Endodermal cell (in vitro differentiated cells): Measurements from ENCODE around the gene THBD. TPM values are rescaled to one million over a fixed set of nuclear protein-coding genes. Genes with fewer than 3 reads are reported as not detected.

ENCODE experiments used
- DNase-seq: peaks from one replicate; pipeline ENCODE4 v3.0.0-alpha.2; 2017
- H3K27ac ChIP-seq: 2 replicates; pipeline ENCODE4 v1.5.1; 2013; ENCODE audit warnings: mild to moderate bottlenecking, low read depth, low read length, moderate library complexity
- H3K27me3 ChIP-seq: 2 replicates; pipeline ENCODE4 v1.6.1; 2013; ENCODE audit warnings: mild to moderate bottlenecking, low read length, moderate library complexity; ENCODE audit not compliant: insufficient read depth, control insufficient read depth, poor library complexity, severe bottlenecking
- H3K36me3 ChIP-seq: 2 replicates; pipeline ENCODE4 v1.7.0; 2013; ENCODE audit warnings: mild to moderate bottlenecking, low read length, moderate library complexity; ENCODE audit not compliant: control insufficient read depth, insufficient read depth
- H3K4me1 ChIP-seq: one replicate; pipeline ENCODE4 v1.7.0; 2013; ENCODE audit warnings: low read length; ENCODE audit not compliant: control insufficient read depth, insufficient read depth
- H3K4me3 ChIP-seq: 2 replicates; pipeline ENCODE4 v1.5.1; 2013; ENCODE audit warnings: mild to moderate bottlenecking, low read length, moderate library complexity
- H3K9ac ChIP-seq: 2 replicates; pipeline ENCODE4 v1.6.1; 2013; ENCODE audit warnings: mild to moderate bottlenecking, low read length, moderate library complexity; ENCODE audit not compliant: poor library complexity, severe bottlenecking; ENCODE audit errors: extremely low read depth
- H3K9me3 ChIP-seq: 2 replicates; pipeline ENCODE4 v1.6.1; 2013; ENCODE audit warnings: mild to moderate bottlenecking, low read length, moderate library complexity; ENCODE audit not compliant: control insufficient read depth
- H3K27ac Mint-ChIP-seq: 2 replicates; pipeline ENCODE4 v1.8.0; 2020; ENCODE audit warnings: mixed read lengths
- H3K27me3 Mint-ChIP-seq: 2 replicates; pipeline ENCODE4 v1.8.0; 2021; ENCODE audit warnings: mild to moderate bottlenecking, mixed read lengths; ENCODE audit not compliant: insufficient read depth
- H3K36me3 Mint-ChIP-seq: 2 replicates; pipeline ENCODE4 v1.8.0; 2020; ENCODE audit warnings: low read depth, mixed read lengths
- H3K4me1 Mint-ChIP-seq: 2 replicates; pipeline ENCODE4 v1.8.0; 2020; ENCODE audit warnings: mixed read lengths
- H3K4me3 Mint-ChIP-seq: 2 replicates; pipeline ENCODE4 v1.8.0; 2020; ENCODE audit warnings: mild to moderate bottlenecking, moderate library complexity, mixed read lengths
- H3K9me3 Mint-ChIP-seq: 2 replicates; pipeline ENCODE4 v1.8.0; 2020; ENCODE audit warnings: mild to moderate bottlenecking, mixed read lengths
- whole genome bisulfite sequencing, 2 experiments: methylation state at CpG; one replicate each; pipeline versions ENCODE4 v1.1.5 to v1.1.7; 2013; ENCODE audit warnings: missing lambda C conversion rate in 2 of 2, mixed read lengths in 1 of 2; ENCODE audit not compliant: insufficient coverage in 1 of 2, insufficient read length in 1 of 2; 5-methylcytosine and 5-hydroxymethylcytosine counted together
- total RNA-seq, 2 donors: library from RNA; stranded (reverse); fragmentation: NEBNext Ultra II Directional in 1 of 2; extraction: Animal tissue kit (Norgen Biotek cat#: 25700) in 1 of 2; gene quantifications; 2 replicates in 1 of 2; 3 replicates in 1 of 2; pipeline ENCODE4 v1.2.1, GENCODE V29; 2021
- TF ChIP-seq, protein P1 (sequence below): fragments of 200-600 bp; sonication (generic); conservative IDR thresholded peaks from 2 replicates; pipeline ENCODE4 v1.5.0; 2021; ENCODE audit warnings: antibody characterized with exemption, mild to moderate bottlenecking

Gene THBD
- total RNA-seq, 2 donors from 2014 or later: 1.2 to 2.0 TPM

DNA sequence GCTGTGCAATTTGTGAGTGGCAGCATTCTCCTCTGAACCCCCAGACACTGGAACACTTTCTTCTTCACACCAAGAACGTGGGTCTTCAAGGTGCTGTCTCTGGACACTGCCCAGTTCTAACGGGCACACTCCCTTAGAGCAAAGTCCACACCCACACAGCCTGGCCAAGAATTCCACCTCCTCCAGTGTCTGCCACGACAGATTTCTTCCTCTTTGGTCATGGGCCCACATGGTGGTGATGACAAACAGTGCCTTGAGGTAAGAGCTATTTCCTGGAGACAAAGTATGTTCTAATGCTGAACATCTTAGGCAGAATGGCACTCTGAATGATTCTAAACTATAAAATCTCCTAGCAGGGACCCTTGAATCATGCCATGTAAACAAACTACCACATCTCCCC is 39.8 kb downstream of the THBD start:
- Mint-ChIP-seq H3K27ac (no peak overlapping the region), H3K9me3 (no peaks in the 10 kb centered on the region), H3K4me3 (no peak overlapping the region), H3K4me1 (no peaks in the 10 kb centered on the region), H3K36me3 (no peaks in the 10 kb centered on the region), H3K27me3 (no peaks in the 10 kb centered on the region)
- Histone ChIP-seq H3K27me3 (no peaks in the 10 kb centered on the region), H3K9me3 (no peaks in the 10 kb centered on the region), H3K9ac (no peak overlapping the region), H3K4me1 (no peaks in the 10 kb centered on the region), H3K36me3 (no peaks in the 10 kb centered on the region), H3K4me3 (no peak overlapping the region), H3K27ac (no peak overlapping the region)
- 96% methylated on average over 3 of the region's 3 CpGs; no CpG with 5 or more reads in 1 of the 2 experiments for WGBS, 2 experiments
- TF ChIP-seq, protein P1, sequence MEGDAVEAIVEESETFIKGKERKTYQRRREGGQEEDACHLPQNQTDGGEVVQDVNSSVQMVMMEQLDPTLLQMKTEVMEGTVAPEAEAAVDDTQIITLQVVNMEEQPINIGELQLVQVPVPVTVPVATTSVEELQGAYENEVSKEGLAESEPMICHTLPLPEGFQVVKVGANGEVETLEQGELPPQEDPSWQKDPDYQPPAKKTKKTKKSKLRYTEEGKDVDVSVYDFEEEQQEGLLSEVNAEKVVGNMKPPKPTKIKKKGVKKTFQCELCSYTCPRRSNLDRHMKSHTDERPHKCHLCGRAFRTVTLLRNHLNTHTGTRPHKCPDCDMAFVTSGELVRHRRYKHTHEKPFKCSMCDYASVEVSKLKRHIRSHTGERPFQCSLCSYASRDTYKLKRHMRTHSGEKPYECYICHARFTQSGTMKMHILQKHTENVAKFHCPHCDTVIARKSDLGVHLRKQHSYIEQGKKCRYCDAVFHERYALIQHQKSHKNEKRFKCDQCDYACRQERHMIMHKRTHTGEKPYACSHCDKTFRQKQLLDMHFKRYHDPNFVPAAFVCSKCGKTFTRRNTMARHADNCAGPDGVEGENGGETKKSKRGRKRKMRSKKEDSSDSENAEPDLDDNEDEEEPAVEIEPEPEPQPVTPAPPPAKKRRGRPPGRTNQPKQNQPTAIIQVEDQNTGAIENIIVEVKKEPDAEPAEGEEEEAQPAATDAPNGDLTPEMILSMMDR: no peak
- DNase-seq: no peak

DNA sequence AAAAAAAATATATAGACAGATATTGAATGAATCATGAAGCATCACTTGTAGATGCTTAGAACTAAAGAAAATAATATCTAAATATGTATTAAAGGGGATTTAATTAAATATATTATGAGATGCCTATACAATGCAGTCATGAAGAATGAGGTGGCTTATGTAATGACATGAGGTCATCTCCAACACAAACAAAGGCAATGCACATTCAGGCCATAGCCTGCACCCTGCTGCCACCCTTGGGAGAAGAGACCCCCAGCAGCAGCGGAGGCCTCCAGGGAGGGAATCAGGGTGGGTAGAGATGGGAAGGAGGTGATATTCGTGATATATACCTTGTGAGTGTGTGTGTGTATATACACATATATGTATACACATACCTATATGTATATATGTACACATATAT is 40.8 kb downstream of the THBD start:
- H3K4me1 Mint-ChIP-seq: no peaks in the 10 kb centered on the region
- WGBS, 2 experiments: 100% methylated on average over 1 of the region's 2 CpGs; no CpG with 5 or more reads in 1 of the 2 experiments
- TF ChIP-seq, protein P1: no peak

DNA sequence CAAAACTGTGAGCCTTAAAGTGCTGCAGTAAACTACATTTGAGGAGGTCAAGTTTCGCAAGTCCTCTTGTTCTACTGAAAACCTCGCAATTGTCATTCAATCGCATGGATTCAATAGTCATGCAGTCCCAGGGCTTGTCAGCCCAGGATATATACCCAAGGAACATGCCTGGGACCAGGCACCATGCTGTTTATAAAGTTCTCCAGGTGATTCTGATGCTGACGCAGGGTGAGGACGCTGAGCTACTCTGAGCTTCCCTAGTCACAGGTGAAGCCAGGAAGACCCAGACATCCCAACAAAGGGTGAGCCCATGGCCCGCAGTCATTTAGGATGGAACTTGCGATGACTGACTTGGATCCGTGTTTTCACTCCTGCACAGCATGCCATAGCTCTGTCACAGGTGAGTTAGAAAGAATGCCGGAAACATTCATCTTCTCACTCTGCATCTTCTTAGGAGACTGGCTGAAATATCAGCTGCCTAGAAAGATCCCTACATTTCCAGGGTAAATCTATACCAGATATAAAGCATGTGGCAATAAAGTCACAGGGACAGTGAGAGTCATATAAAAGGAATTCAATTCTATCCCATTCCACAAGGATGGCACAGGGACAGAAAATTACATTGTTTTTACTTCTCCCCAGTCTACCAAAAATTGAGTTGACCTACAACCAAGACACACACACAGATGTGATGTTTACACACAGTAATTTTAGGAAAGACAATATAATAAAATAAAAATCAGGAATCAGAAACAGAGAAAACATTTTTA is 41.4 kb downstream of the THBD start:
- Histone ChIP-seq H3K27me3 (no peaks in the 10 kb centered on the region), H3K9me3 (no peaks in the 10 kb centered on the region), H3K4me1 (no peaks in the 10 kb centered on the region), H3K9ac (no peak overlapping the region), H3K36me3 (no peaks in the 10 kb centered on the region), H3K27ac (no peak overlapping the region), H3K4me3 (no peak overlapping the region)
- Mint-ChIP-seq H3K27ac (no peak overlapping the region), H3K36me3 (no peaks in the 10 kb centered on the region), H3K4me3 (no peak overlapping the region), H3K4me1 (no peaks in the 10 kb centered on the region), H3K9me3 (no peaks in the 10 kb centered on the region), H3K27me3 (no peaks in the 10 kb centered on the region)
- 88 to 90% methylated on average over 8 to 9 of the region's 9 CpGs for WGBS, 2 experiments
- no peak for DNase-seq
- TF ChIP-seq, protein P1: no peak

More for the DNA sequence above, 40.8 kb downstream of the THBD start:
- Mint-ChIP-seq H3K36me3 (no peaks in the 10 kb centered on the region), H3K27me3 (no peaks in the 10 kb centered on the region), H3K27ac (no peak overlapping the region), H3K4me3 (no peak overlapping the region), H3K9me3 (no peaks in the 10 kb centered on the region)
- Histone ChIP-seq H3K9me3 (no peaks in the 10 kb centered on the region), H3K4me1 (no peaks in the 10 kb centered on the region), H3K4me3 (no peak overlapping the region), H3K9ac (no peak overlapping the region), H3K27ac (no peak overlapping the region), H3K36me3 (no peaks in the 10 kb centered on the region), H3K27me3 (no peaks in the 10 kb centered on the region)
- no peak for DNase-seq
